ENCODE data around the gene ITPR1.

The ITPR1 gene

GRCh38 chr3:4785551-4785950, 292.4 kb downstream of the ITPR1 start:
- Histone ChIP-seq H3K79me2 (ENCODE audit: insufficient read depth, low read length) (no peaks in the 10 kb centered on the region), H3K36me3 (ENCODE audit: insufficient read depth, low read length) (no peaks in the 10 kb centered on the region)
- TF ChIP-seq EZH2 (IDR thresholded peaks at IDR 0.05; ENCODE audit: borderline replicate concordance, low read length), result no peak
- TF ChIP-seq CTCF (IDR thresholded peaks at IDR 0.05; ENCODE audit: low read length), result no peak

GRCh38 chr3:4786431-4786830, 293.3 kb downstream of the ITPR1 start:
- H3F3A ChIP-seq (ENCODE audit: insufficient read depth, low read length), result no peaks in the 10 kb centered on the region
- H3K9ac ChIP-seq (ENCODE audit: low read length), result no peak overlapping the region
- H3K79me2 ChIP-seq (ENCODE audit: insufficient read depth, low read length), result no peaks in the 10 kb centered on the region
- no peaks in the 10 kb centered on the region for H3K27me3 ChIP-seq (ENCODE audit: insufficient read depth, low read length)
- H3K9me2 ChIP-seq (ENCODE audit: low read depth, low read length), result no peaks in the 10 kb centered on the region
- no peaks in the 10 kb centered on the region for H3K9me3 ChIP-seq (ENCODE audit: low read length)
- no peak overlapping the region for H3K27ac ChIP-seq (ENCODE audit: low read depth, low read length, poor library complexity, severe bottlenecking)
- H3K36me3 ChIP-seq (ENCODE audit: insufficient read depth, low read length), result no peaks in the 10 kb centered on the region
- H2AFZ ChIP-seq (ENCODE audit: low read length), result no peak overlapping the region
- H3K4me1 ChIP-seq (ENCODE audit: insufficient read depth, low read length, severe bottlenecking), result no peaks in the 10 kb centered on the region
- H4K20me1 ChIP-seq (ENCODE audit: insufficient read depth, low read length), result no peaks in the 10 kb centered on the region
- H3K4me2 ChIP-seq (ENCODE audit: low read length), result no peak overlapping the region
- TF ChIP-seq CTCF (IDR thresholded peaks at IDR 0.05; ENCODE audit: low read length), result no peak
- TF ChIP-seq EZH2 (IDR thresholded peaks at IDR 0.05; ENCODE audit: borderline replicate concordance, low read length), result no peak
- no peak overlapping the region for H3K4me3 ChIP-seq (ENCODE audit: low read depth, low read length, poor library complexity, severe bottlenecking)

More at GRCh38 chr3:4785551-4785950, 292.4 kb downstream of the ITPR1 start:
- no peaks in the 10 kb centered on the region for H4K20me1 ChIP-seq (ENCODE audit: insufficient read depth, low read length)
- H3K9me3 ChIP-seq (ENCODE audit: low read length), result no peaks in the 10 kb centered on the region
- H3K4me3 ChIP-seq (ENCODE audit: low read depth, low read length, poor library complexity, severe bottlenecking), result no peak overlapping the region
- H3K9me2 ChIP-seq (ENCODE audit: low read depth, low read length), result no peaks in the 10 kb centered on the region
- H3K4me1 ChIP-seq (ENCODE audit: insufficient read depth, low read length, severe bottlenecking), result no peaks in the 10 kb centered on the region
- no peaks in the 10 kb centered on the region for H3F3A ChIP-seq (ENCODE audit: insufficient read depth, low read length)
- H3K9ac ChIP-seq (ENCODE audit: low read length), result no peak overlapping the region
- H3K4me2 ChIP-seq (ENCODE audit: low read length), result no peak overlapping the region
- no peak overlapping the region for H2AFZ ChIP-seq (ENCODE audit: low read length)
- no peaks in the 10 kb centered on the region for H3K27me3 ChIP-seq (ENCODE audit: insufficient read depth, low read length)
- H3K27ac ChIP-seq (ENCODE audit: low read depth, low read length, poor library complexity, severe bottlenecking), result no peak overlapping the region

GRCh38 chr3:4791358-4791757, 298.2 kb downstream of the ITPR1 start:
- H3K4me2 ChIP-seq (ENCODE audit: low read length), result no peak overlapping the region
- no peak overlapping the region for H3K4me3 ChIP-seq (ENCODE audit: low read depth, low read length, poor library complexity, severe bottlenecking)
- no peaks in the 10 kb centered on the region for H3K36me3 ChIP-seq (ENCODE audit: insufficient read depth, low read length)
- H3F3A ChIP-seq (ENCODE audit: insufficient read depth, low read length), result no peaks in the 10 kb centered on the region
- no peaks in the 10 kb centered on the region for H3K79me2 ChIP-seq (ENCODE audit: insufficient read depth, low read length)
- no peaks in the 10 kb centered on the region for H3K9me3 ChIP-seq (ENCODE audit: low read length)
- no peaks in the 10 kb centered on the region for H4K20me1 ChIP-seq (ENCODE audit: insufficient read depth, low read length)
- no peaks in the 10 kb centered on the region for H3K9me2 ChIP-seq (ENCODE audit: low read depth, low read length)
- H3K4me1 ChIP-seq (ENCODE audit: insufficient read depth, low read length, severe bottlenecking), result no peaks in the 10 kb centered on the region
- H3K27me3 ChIP-seq (ENCODE audit: insufficient read depth, low read length), result no peaks in the 10 kb centered on the region
- H3K27ac ChIP-seq (ENCODE audit: low read depth, low read length, poor library complexity, severe bottlenecking), result no peak overlapping the region
- no peak overlapping the region for H2AFZ ChIP-seq (ENCODE audit: low read length)
- no peak for TF ChIP-seq CTCF (IDR thresholded peaks at IDR 0.05; ENCODE audit: low read length)
- TF ChIP-seq EZH2 (IDR thresholded peaks at IDR 0.05; ENCODE audit: borderline replicate concordance, low read length), result no peak
- no peak overlapping the region for H3K9ac ChIP-seq (ENCODE audit: low read length)
